K562 (cell line): ENCODE measurements around the gene PACC1. TPM values are rescaled to one million over a fixed set of nuclear protein-coding genes. Genes with fewer than 3 reads are reported as not detected.

Experiments used
- ARHGAP35 ChIP-seq: fragments of 450-650 bp; IDR thresholded peaks from 2 replicates; pipeline ENCODE4 v1.6.1; 2018; ENCODE audit not compliant: partially characterized antibody
- CAMTA2 ChIP-seq: fragments of 250-450 bp; sonication (Bioruptor Pico); conservative IDR thresholded peaks from 2 replicates; pipeline ENCODE4 v1.5.1; 2022
- CBFA2T3 ChIP-seq: fragments of 450-650 bp; IDR thresholded peaks from 2 replicates; pipeline ENCODE4 v1.6.1; 2017
- CBX8 ChIP-seq: fragments of 200-600 bp; sonication (generic); IDR thresholded peaks from 2 replicates; pipeline ENCODE4 v1.6.1; 2012; ENCODE audit warnings: borderline replicate concordance, mixed run types, low read depth, mild to moderate bottlenecking, moderate library complexity, mixed read lengths, low read length, control low read depth, inconsistent platforms; ENCODE audit not compliant: poor library complexity, severe bottlenecking; ENCODE audit errors: extremely low read depth
- FOS ChIP-seq: IDR thresholded peaks from 3 replicates; pipeline ENCODE4 v1.6.1; 2011; ENCODE audit not compliant: insufficient read length; ENCODE audit errors: extremely low read depth
- FOXM1 ChIP-seq, 2 experiments: fragments of 450-650 bp in 1 of 2; sonication (generic) in 1 of 2; formaldehyde crosslinking in 1 of 2; IDR thresholded peaks; 2 replicates each; pipeline versions ENCODE4 v1.6.1 to v1.9.0; 2017 to 2022; ENCODE audit warnings: low read depth in 2 of 2, mild to moderate bottlenecking in 2 of 2, missing genetic modification reagents in 1 of 2, moderate library complexity in 1 of 2
- GTF2E2 ChIP-seq: fragments of 200-800 bp; sonication (Bioruptor generic); IDR thresholded peaks from 2 replicates; pipeline ENCODE4 v1.6.1; 2016; ENCODE audit warnings: missing genetic modification characterization, missing compliant biosample characterization
- HNRNPK ChIP-seq: fragments of 200-400 bp; formaldehyde crosslinking; IDR thresholded peaks from one replicate; pipeline ENCODE4 v1.6.1; 2018; ENCODE audit warnings: mild to moderate bottlenecking, low read depth, low read length; ENCODE audit not compliant: poor library complexity, severe bottlenecking
- NRF1 ChIP-seq, 2 experiments: fragments of 450-650 bp; IDR thresholded peaks in 1 of 2; conservative IDR thresholded peaks in 1 of 2; 2 replicates each; pipeline ENCODE4 v1.6.1; 2014; ENCODE audit warnings: mild to moderate bottlenecking in 2 of 2
- SREBF1 ChIP-seq: fragments of 150-350 bp; IDR thresholded peaks from 2 replicates; pipeline ENCODE4 v1.6.1; 2014; ENCODE audit warnings: antibody characterized with exemption, low read depth, low read length, borderline replicate concordance
- TAF7 ChIP-seq: fragments of 450-650 bp; IDR thresholded peaks from 2 replicates; pipeline ENCODE4 v1.6.1; 2016; ENCODE audit warnings: missing genetic modification characterization, missing compliant biosample characterization
- TCF3 ChIP-seq: sonication (generic); formaldehyde crosslinking; IDR thresholded peaks from 2 replicates; pipeline ENCODE4 v1.4.0; 2020; ENCODE audit warnings: mild to moderate bottlenecking, missing genetic modification reagents
- TCFL5 ChIP-seq: fragments of 250-450 bp; sonication (Bioruptor Pico); conservative IDR thresholded peaks from 2 replicates; pipeline ENCODE4 v1.6.1; 2021; ENCODE audit warnings: mild to moderate bottlenecking, moderate library complexity, matching md5 sums
- ZBTB8A ChIP-seq: fragments of 450-650 bp; IDR thresholded peaks from 2 replicates; pipeline ENCODE4 v1.6.1; 2018; ENCODE audit warnings: mild to moderate bottlenecking, moderate library complexity; ENCODE audit not compliant: partially characterized antibody
- ZNF561 ChIP-seq: fragments of 450-650 bp; formaldehyde crosslinking; conservative IDR thresholded peaks from 2 replicates; pipeline ENCODE4 v1.4.0; 2020; ENCODE audit warnings: mild to moderate bottlenecking, moderate library complexity
- ZNF589 ChIP-seq: fragments of 200-800 bp; sonication (Bioruptor generic); IDR thresholded peaks from 2 replicates; pipeline ENCODE4 v1.6.1; 2016; ENCODE audit warnings: low read depth, missing genetic modification characterization, missing compliant biosample characterization
- ZSCAN32 ChIP-seq: fragments of 450-650 bp; formaldehyde crosslinking; IDR thresholded peaks from 2 replicates; pipeline ENCODE4 v1.4.0; 2020; ENCODE audit warnings: mild to moderate bottlenecking, moderate library complexity
- polyA plus RNA-seq, 8 experiments: library from polyadenylated mRNA; depleted of rRNA in 4 of 8; stranded (reverse) in 5 of 8; unstranded in 3 of 8; fragments of >200 nt; fragmentation: Nextera tagmentation in 2 of 8; fragmentation: Illumina TruSeq in 1 of 8; extraction: Ambion mirVana in 2 of 8; extraction: Trizol in 1 of 8; gene quantifications; 2 replicates each; pipeline versions ENCODE4 v1.2.1 to v1.2.3, GENCODE V29; 2011 to 2014; ENCODE audit warnings: inconsistent platforms in 1 of 8, missing spikeins in 1 of 8
- total RNA-seq, 7 experiments: library from RNA; depleted of rRNA in 6 of 7; stranded (reverse); fragments of >200 nt in 6 of 7; fragmentation: Illumina TruSeq in 2 of 7; extraction: Trizol in 2 of 7; gene quantifications; 2 replicates each; pipeline versions ENCODE4 v1.2.1 to v1.2.3, GENCODE V29; 2011 to 2021; ENCODE audit warnings: low replicate concordance in 1 of 7
- TF ChIP-seq, protein P1 (sequence below): IDR thresholded peaks from 2 replicates; pipeline ENCODE4 v1.6.1; 2016; ENCODE audit warnings: missing genetic modification characterization, missing compliant biosample characterization
- TF ChIP-seq, protein P2 (sequence below): sonication (generic); formaldehyde crosslinking; IDR thresholded peaks from 2 replicates; pipeline ENCODE4 v1.8.1; 2023; ENCODE audit warnings: mild to moderate bottlenecking, missing genetic modification reagents
- TF ChIP-seq, protein P3 (sequence below): sonication (generic); formaldehyde crosslinking; IDR thresholded peaks from 2 replicates; pipeline ENCODE4 v1.8.0; 2022; ENCODE audit warnings: mild to moderate bottlenecking, missing genetic modification reagents
- TF ChIP-seq, protein P4 (sequence below): fragments of 250-450 bp; sonication (Bioruptor Pico); IDR thresholded peaks from 2 replicates; pipeline ENCODE4 v1.4.0; 2020; ENCODE audit warnings: borderline replicate concordance
- TF ChIP-seq, protein P5 (sequence below): fragments of 250-450 bp; sonication (Bioruptor Pico); IDR thresholded peaks from 2 replicates; pipeline ENCODE4 v1.8.0; 2021; ENCODE audit warnings: moderate library complexity, mild to moderate bottlenecking, inconsistent platforms

PACC1 gene
- total and polyA plus RNA-seq, 9 of the 15 experiments (the other 6 are each of a cell fraction or from before 2014, with no cell fraction given), result 7.1 to 19.3 (median 14.9) TPM

DNA sequence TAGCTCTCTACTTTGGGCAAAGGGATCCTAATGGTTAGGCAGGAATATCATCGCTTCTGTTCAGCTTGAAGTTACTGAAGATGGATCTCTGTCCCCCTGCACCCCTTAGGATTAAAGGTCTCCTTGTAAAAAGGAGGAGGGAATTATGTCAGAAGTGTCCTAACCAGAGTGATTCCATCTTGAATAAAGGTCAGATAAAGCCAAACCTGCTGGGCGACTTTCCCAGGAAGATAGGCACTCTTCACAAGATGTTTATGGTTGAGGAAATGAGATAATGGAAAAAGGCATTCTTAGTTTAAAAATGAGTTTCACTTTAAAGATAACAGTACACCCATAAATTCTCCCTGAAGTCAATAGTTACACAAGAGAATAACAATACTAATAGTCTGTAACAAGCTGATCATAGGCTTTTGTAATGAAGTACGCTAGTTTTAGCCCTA, 16.3 kb upstream of the PACC1 start (continued):
- TF ChIP-seq HNRNPK, result no peak
- no peak for TF ChIP-seq FOS
- TF ChIP-seq ARHGAP35, result no peak
- TF ChIP-seq, protein P1, sequence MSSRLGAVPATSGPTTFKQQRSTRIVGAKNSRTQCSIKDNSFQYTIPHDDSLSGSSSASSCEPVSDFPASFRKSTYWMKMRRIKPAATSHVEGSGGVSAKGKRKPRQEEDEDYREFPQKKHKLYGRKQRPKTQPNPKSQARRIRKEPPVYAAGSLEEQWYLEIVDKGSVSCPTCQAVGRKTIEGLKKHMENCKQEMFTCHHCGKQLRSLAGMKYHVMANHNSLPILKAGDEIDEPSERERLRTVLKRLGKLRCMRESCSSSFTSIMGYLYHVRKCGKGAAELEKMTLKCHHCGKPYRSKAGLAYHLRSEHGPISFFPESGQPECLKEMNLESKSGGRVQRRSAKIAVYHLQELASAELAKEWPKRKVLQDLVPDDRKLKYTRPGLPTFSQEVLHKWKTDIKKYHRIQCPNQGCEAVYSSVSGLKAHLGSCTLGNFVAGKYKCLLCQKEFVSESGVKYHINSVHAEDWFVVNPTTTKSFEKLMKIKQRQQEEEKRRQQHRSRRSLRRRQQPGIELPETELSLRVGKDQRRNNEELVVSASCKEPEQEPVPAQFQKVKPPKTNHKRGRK (tag), result no peak
- TF ChIP-seq TCF3 (CRISPR knock-in tag), result peak; percentile 86
- TF ChIP-seq ZSCAN32 (CRISPR knock-in tag), result 0 out of 2 replicates have a peak, but pooled peaks have one; percentile 44
- peak; percentile 69; the same call in 1 of the 2 replicates for TF ChIP-seq TAF7 (tag)
- TF ChIP-seq CBFA2T3, result peak; percentile 93
- TF ChIP-seq, protein P2, sequence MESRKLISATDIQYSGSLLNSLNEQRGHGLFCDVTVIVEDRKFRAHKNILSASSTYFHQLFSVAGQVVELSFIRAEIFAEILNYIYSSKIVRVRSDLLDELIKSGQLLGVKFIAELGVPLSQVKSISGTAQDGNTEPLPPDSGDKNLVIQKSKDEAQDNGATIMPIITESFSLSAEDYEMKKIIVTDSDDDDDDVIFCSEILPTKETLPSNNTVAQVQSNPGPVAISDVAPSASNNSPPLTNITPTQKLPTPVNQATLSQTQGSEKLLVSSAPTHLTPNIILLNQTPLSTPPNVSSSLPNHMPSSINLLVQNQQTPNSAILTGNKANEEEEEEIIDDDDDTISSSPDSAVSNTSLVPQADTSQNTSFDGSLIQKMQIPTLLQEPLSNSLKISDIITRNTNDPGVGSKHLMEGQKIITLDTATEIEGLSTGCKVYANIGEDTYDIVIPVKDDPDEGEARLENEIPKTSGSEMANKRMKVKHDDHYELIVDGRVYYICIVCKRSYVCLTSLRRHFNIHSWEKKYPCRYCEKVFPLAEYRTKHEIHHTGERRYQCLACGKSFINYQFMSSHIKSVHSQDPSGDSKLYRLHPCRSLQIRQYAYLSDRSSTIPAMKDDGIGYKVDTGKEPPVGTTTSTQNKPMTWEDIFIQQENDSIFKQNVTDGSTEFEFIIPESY, result no peak
- TF ChIP-seq ZNF589 (CRISPR knock-in tag), result peak; percentile 81
- TF ChIP-seq CAMTA2 (CRISPR knock-in tag), result no peak
- TF ChIP-seq SREBF1, result no peak
- TF ChIP-seq CBX8, result no peak
- TF ChIP-seq ZBTB8A, result no peak
- peak; percentile 53; the same call in 1 of the 2 replicates for TF ChIP-seq FOXM1 (IDR thresholded peaks at IDR 0.05; ENCODE audit: low read depth)
- TF ChIP-seq FOXM1 (CRISPR knock-in tag; IDR thresholded peaks at IDR 0.05; ENCODE audit: low read depth), result no peak
- no peak for TF ChIP-seq ZNF561 (CRISPR knock-in tag)
- TF ChIP-seq NRF1 (conservative IDR thresholded peaks at IDR 0.05 in 1 of 2, IDR thresholded peaks at IDR 0.05 in 1 of 2), result no peak
- TF ChIP-seq TCFL5 (CRISPR knock-in tag), result peak; percentile 92
- no peak for TF ChIP-seq GTF2E2 (tag)
- TF ChIP-seq, protein P3, sequence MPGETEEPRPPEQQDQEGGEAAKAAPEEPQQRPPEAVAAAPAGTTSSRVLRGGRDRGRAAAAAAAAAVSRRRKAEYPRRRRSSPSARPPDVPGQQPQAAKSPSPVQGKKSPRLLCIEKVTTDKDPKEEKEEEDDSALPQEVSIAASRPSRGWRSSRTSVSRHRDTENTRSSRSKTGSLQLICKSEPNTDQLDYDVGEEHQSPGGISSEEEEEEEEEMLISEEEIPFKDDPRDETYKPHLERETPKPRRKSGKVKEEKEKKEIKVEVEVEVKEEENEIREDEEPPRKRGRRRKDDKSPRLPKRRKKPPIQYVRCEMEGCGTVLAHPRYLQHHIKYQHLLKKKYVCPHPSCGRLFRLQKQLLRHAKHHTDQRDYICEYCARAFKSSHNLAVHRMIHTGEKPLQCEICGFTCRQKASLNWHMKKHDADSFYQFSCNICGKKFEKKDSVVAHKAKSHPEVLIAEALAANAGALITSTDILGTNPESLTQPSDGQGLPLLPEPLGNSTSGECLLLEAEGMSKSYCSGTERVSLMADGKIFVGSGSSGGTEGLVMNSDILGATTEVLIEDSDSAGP, result no peak
- TF ChIP-seq, protein P4, sequence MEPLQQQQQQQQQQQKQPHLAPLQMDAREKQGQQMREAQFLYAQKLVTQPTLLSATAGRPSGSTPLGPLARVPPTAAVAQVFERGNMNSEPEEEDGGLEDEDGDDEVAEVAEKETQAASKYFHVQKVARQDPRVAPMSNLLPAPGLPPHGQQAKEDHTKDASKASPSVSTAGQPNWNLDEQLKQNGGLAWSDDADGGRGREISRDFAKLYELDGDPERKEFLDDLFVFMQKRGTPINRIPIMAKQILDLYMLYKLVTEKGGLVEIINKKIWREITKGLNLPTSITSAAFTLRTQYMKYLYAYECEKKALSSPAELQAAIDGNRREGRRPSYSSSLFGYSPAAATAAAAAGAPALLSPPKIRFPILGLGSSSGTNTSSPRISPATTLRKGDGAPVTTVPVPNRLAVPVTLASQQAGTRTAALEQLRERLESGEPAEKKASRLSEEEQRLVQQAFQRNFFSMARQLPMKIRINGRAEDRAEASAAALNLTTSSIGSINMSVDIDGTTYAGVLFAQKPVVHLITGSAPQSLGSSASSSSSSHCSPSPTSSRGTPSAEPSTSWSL, result no peak; the same call in 1 of the 2 replicates
- TF ChIP-seq, protein P5, sequence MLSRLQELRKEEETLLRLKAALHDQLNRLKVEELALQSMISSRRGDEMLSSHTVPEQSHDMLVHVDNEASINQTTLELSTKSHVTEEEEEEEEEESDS (CRISPR knock-in tag), result no peak
